ENCODE data around the gene MAP3K19.

- TF ChIP-seq EZH2 (IDR thresholded peaks at IDR 0.05; ENCODE audit: low read length, unreplicated experiment) = no peak
- no peak for TF ChIP-seq CTCF (conservative IDR thresholded peaks at IDR 0.05; ENCODE audit: low read depth, low read length)
- TF ChIP-seq EZH2phosphoT487 (IDR thresholded peaks at IDR 0.05; ENCODE audit: borderline replicate concordance, low read length) = no peak
Observed at GRCh38 chr2:135047300-135047699, at the start of gene MAP3K19.
